ENCODE measurements around the gene STOX2.

Gene STOX2

GRCh38 chr4:183873409-183874185 lies 31.5 kb upstream of the STOX2 start:
- TF ChIP-seq, protein P1, sequence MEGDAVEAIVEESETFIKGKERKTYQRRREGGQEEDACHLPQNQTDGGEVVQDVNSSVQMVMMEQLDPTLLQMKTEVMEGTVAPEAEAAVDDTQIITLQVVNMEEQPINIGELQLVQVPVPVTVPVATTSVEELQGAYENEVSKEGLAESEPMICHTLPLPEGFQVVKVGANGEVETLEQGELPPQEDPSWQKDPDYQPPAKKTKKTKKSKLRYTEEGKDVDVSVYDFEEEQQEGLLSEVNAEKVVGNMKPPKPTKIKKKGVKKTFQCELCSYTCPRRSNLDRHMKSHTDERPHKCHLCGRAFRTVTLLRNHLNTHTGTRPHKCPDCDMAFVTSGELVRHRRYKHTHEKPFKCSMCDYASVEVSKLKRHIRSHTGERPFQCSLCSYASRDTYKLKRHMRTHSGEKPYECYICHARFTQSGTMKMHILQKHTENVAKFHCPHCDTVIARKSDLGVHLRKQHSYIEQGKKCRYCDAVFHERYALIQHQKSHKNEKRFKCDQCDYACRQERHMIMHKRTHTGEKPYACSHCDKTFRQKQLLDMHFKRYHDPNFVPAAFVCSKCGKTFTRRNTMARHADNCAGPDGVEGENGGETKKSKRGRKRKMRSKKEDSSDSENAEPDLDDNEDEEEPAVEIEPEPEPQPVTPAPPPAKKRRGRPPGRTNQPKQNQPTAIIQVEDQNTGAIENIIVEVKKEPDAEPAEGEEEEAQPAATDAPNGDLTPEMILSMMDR (conservative IDR thresholded peaks at IDR 0.05; ENCODE audit: low read depth): no peak
- no peak overlapping the region for H3K27ac ChIP-seq
- CTCF ChIA-PET: no interaction called here
- peak; percentile 26 for DNase-seq (ENCODE audit: low spot score)
- POLR2A ChIA-PET (ENCODE audit: low non-redundant PET): no interaction called here

- POLR2A ChIA-PET (ENCODE audit: low non-redundant PET): no interaction called here
- H3K27ac ChIP-seq: 0 out of 2 replicates have a peak overlapping the region, but pooled peaks have one; percentile 70
- TF ChIP-seq, protein P1 (conservative IDR thresholded peaks at IDR 0.05; ENCODE audit: low read depth): no peak
- DNase-seq (ENCODE audit: low spot score): no peak
- CTCF ChIA-PET: interaction anchor here (0.6 kb wide), 1 partner anchor 796 kb away, joined by 3 read pairs; no protein-coding TSS in a partner anchor
These were observed 29.8 kb upstream of the STOX2 start for GRCh38 chr4:183875251-183875825.

GRCh38 chr4:183876268-183876934 lies 28.7 kb upstream of the STOX2 start:
- TF ChIP-seq, protein P1 (conservative IDR thresholded peaks at IDR 0.05; ENCODE audit: low read depth): no peak
- ChIA-PET POLR2A (ENCODE audit: low non-redundant PET) (no interaction called here), CTCF (no interaction called here)
- H3K27ac ChIP-seq: peak overlapping the region; percentile 70
- DNase-seq (ENCODE audit: low spot score): peak; percentile 55

- POLR2A ChIA-PET (ENCODE audit: low non-redundant PET): no interaction called here
- CTCF ChIA-PET: interaction anchor here (0.5 to 0.7 kb wide), 3 partner anchors 61 to 878 kb away, joined by 3 to 5 read pairs (median 4); no protein-coding TSS in a partner anchor
- DNase-seq (ENCODE audit: low spot score): no peak
- H3K27ac ChIP-seq: no peak overlapping the region
- TF ChIP-seq, protein P1 (conservative IDR thresholded peaks at IDR 0.05; ENCODE audit: low read depth): no peak
These were observed 26.7 kb upstream of the STOX2 start for GRCh38 chr4:183878251-183878970.

GRCh38 chr4:183885205-183885720 lies 19.8 kb upstream of the STOX2 start:
- DNase-seq (ENCODE audit: low spot score): no peak
- ChIA-PET CTCF (no interaction called here), POLR2A (ENCODE audit: low non-redundant PET) (no interaction called here)
- no peak overlapping the region for H3K27ac ChIP-seq
- TF ChIP-seq, protein P1 (conservative IDR thresholded peaks at IDR 0.05; ENCODE audit: low read depth): no peak

DNA sequence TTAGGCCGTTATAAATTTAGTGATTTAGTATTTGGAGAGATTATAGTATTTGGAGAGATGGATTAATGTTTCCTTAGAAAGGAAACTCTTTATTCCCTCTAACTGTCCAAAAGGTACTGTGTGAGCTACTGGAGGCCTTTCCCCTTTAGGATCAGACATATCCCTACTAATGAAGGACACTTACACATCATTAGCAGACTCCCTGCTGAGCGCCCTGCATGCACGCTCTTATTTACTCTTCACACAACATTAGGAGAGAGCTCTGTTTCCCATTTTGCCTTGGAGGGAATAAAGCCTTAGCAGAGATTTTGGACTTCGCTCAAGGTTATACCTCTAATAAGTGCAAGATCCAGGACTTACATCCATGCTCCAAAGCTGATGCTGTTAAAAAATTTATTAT lies 17.8 kb upstream of the STOX2 start:
- POLR2A ChIA-PET (ENCODE audit: low non-redundant PET): no interaction called here
- TF ChIP-seq, protein P1 (conservative IDR thresholded peaks at IDR 0.05; ENCODE audit: low read depth): no peak
- CTCF ChIA-PET: interaction anchor here (0.6 kb wide), 1 partner anchor 55 kb away, joined by 4 read pairs; no protein-coding TSS in a partner anchor
- no peak overlapping the region for H3K27ac ChIP-seq
- no peak for DNase-seq (ENCODE audit: low spot score)

Data from RWPE1 (cell line).